ENCODE measurements around the gene TFCP2L1.
"Not testable (repeated sequence)": the region's sequence is repeated elsewhere in the genome, so short reads cannot be mapped to it uniquely, and the experiment has no call there.

The TFCP2L1 gene

DNA sequence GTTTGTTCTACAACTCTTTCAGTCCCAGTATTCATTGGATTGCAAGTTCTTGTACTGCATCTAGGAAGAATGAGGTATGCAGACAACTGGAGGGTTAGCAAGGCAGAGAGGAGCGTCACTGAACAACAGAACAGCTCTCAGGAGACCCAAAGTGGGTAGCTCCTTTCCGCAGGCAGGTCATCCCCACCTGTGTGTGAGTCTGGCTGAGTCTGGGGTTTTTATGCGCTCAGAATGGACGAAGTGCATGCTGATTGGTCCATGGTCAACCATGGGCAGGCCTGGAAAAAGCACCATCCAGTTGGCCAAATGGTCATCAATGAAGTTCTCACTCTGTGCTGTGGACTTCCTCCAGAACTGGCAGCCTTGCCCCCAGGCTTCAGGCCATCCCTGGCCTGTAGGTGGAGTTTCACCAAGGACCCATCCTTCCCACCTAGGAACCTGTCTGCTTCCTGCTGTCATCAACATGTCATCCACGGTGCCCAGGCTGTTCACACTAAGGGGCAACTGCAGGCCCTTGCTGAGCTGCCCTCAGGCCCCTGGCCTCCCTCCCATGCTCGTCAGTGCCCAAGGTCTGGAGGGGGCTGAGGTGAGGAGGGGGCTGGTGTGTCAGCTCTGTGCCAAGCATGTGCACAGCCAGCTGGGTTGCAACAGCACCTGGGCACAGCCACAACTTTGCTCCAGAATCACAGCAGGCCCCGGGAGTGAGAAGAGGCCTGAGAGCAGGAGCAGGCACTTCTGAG lies 11.1 kb upstream of the TFCP2L1 start:
- no peak for DNase-seq

DNA sequence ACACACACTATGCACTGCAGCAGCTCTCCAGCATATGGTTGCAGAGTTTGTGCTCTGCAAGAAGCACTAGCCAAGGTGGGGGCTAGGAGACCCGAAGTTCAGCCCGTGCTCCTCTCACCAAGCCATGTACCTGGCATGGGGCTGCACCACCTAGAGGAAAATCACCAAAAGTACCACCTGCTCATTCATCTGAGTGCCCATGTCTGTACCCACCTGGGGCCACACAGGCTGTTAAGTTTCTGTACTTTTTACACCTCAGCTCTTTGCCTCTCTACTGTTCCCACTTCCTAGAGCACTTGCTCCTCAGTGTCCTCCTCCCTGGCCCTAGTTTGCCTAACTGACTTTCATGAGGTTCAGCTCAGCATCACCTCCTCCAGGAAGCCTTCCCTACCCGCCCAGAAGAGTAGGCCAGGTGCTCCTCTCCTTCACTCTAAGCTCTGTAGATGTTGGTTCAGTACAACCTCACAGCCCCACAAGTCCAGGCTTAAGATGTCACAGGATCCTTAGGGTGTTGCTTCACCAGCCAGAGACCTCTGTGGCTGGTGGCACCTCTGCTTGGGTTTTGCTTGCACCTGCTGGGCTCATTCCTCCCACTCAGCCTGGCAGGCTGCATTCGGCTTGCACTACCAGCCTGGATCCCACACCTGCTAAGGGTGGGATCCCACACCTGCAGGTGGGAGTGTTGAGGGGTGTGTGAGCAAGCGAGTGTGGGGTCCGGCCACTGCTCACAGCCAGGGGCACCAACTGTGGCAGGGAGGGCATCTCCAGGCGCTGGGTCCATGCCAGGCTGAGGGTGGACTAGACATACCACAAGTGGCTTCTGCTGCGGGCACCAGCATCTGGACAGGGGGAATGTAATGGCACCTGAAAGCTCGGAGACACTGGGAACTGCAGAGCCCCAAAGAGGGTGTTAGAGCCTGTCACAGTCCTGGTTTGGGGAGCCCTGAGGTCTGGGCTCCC lies 10.2 kb upstream of the TFCP2L1 start:
- no peak for DNase-seq

DNA sequence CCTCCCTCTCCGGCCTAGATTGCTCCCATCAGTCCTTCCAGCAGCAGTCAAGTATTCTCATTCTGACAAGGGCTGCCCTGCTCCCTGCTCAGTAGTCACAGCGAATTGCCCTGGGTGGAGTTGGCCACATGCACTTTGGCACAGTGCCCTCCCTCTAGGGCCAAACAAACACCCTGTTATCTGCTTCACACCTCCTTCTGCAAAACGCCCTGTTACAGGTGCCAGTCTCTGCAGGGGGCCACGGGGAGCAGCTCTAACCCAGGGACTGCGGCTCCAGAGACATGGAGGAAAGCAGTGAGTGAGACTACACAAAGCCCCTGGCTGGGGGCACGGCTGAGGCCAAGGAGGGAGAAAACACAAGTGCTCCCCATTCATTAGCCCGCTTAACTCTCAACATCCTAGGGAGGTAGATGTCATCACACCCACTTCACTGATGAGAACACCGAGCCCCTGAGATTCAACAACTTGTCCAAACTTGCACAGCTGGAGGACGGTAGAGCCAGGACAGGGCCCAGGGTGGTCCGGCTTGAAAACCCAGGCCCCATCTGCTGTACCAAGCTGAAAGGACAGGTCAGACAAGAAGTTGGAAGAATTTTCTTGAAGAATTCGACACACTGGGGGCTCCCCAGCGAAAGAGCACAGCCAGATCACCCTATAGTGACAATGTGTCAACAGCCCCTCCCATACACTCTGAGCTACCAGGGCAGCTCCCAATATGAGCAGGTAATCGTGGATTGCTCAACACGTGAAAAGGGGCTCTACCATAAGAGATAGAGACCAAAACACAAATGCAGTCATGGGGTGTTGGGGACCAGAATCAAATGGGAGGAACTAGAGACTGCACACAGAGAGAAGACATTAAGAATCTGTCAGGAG lies 8.7 kb upstream of the TFCP2L1 start:
- DNase-seq: no peak

DNA sequence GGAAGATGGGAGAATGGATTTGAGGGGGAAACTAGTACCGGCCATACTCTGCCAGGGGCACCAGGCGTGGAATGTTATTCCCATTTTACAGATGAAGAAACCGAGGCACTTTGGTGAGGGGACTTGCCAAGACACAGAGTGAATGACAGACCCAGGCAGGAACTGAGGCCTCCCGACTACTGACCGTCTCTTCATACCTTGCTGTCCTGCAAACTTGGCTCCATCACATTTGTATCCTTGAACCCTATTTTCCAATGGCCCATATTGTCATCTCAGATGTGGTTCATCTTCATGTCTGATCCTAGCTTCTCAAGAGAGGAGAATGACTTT lies 6.2 kb upstream of the TFCP2L1 start:
- no peak for DNase-seq

DNA sequence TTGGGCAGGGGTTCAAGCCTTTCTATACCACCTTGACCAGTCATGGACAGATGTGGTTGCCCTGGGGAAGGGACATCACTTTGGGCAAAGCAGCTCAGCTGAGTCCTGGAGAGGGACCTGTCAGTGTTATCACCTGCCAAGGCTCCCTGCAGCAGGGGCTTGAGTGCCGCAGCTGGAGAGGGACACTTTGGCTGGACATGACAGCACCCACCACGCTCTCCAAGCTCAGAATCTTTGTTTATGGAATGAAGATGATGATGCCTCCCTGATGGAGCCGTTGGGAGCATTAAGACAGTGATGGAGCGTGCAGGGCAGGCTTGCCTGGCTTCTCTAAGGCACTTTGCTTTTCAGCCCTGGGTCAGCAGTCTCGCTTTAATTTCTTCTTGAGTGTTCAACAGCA lies 4.3 kb upstream of the TFCP2L1 start:
- no peak for DNase-seq

DNA sequence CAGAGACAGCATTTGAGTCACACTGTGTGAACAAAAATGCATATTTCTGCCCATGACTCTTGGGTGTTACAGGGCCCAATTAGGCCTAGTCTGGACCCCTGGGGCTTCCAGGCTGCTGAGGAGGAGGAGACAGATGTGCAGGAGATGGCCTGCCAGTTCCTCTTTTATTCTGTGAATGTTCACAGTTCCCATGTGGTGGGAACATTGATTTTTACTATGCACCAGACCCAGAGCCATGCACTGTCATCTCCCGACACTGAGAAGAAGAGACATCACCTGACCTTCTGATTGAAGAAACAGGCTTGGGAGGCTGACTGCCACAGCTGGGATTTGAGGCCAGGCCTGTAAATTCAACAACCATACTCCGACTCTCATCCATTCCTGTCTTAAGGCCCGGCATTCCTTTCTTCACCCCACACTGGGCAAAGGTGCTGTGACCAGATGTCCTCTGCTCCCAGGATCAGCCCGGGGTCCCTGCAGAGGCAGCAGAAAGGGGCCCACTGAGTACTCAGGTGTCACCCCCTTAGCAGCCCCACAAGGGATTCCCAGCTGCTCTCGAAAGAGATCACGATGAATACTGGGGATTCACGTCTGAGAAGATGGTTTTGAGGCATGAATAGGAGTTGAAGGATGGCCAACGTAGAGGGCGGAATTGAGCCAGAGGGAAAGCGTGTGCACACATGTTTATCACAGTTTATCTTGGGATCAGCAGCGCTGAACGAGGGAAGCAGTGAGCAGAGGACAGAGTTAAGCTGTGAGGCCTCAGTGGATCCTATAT lies 3.6 kb upstream of the TFCP2L1 start:
- DNase-seq: no peak

DNA sequence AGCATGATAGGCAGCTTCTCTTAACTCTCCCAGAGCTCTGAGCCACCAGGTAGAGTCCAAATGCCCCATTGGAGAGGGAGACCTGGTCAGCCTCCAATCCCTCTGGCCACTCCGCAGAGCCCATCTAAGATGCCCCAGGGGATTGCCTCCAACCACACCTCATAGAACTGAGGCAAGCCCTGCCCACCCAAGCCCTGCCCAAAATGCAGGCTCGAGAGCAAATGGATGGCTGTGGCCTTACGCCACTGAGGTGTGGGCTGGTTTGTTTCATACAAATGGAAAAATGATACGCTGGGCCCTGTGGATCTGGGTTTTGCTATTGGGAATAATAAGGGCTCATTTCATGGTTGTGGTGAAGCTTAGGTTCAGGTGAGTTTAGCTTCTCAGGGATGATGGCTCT lies 3.0 kb upstream of the TFCP2L1 start:
- DNase-seq: no peak

DNA sequence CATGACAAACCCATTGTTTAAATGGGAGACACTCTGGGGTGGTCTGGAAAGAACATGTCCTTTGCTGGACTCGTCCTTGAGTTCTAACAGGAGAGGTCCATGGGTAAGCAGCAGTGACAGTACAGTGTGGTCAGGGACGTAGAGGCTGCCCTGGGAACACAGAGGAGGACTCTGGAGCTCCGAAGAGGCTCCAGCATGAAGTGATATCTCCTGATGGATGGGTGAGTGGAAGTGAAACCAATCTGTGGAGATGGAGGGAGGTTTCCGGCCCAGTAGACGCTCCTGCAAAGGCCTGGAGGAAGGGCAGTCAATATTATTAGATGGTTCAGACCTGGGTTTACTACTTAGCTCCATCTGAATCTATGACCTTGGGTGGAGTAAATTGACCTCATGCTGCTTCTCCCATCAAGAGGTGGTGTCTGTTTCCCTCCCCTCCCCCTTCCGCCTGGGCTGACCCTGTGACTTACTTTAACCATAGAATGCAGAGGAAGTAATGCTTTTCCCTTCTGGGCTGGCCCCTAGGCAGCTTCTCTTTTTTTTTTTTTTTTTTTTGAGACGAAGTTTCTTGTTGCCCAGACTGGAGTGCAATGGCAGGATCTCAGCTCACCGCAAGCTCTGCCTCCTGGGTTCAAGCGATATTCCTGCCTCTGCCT lies 2.3 kb upstream of the TFCP2L1 start:
- DNase-seq: no peak

DNA sequence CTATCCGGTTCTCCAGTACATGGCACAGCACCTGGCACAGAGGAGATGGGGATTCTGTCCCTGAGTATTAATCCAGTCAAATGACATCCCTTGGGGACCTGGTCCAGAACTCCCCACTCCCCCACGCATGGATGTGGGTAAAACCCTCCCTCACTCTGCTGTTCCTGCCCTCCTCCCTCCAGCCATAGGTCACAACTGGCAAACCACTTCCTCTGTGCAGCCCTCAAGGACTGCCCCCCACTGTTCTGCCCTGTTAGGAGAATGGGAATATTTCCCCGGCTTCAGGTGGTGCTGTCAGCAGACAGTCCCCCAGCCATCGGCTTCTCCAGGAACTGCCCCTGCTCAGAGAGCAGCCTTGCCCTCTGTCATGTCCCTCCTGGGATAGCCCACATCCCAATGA lies 1.5 kb upstream of the TFCP2L1 start:
- DNase-seq: no peak

DNA sequence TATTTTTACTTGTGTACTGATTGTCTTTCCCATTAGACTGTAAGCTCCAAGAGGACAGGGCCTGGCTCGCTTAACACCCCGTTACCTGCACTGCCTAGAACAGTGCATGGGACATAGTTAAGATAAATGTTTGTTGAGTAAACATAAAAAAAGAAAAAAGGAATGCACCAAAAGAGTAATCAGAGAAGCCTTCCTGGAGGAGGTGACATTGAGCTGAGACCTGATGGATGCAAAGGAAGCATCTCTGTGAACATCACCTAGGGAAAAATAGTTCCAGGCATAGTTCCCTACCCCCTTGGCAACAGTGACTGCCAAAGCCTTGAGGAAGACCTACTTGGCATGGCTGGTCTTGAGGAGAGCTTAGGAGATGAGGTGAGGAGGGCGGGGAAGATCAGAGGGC lies 924 bp upstream of the TFCP2L1 start:
- DNase-seq: no peak

DNA sequence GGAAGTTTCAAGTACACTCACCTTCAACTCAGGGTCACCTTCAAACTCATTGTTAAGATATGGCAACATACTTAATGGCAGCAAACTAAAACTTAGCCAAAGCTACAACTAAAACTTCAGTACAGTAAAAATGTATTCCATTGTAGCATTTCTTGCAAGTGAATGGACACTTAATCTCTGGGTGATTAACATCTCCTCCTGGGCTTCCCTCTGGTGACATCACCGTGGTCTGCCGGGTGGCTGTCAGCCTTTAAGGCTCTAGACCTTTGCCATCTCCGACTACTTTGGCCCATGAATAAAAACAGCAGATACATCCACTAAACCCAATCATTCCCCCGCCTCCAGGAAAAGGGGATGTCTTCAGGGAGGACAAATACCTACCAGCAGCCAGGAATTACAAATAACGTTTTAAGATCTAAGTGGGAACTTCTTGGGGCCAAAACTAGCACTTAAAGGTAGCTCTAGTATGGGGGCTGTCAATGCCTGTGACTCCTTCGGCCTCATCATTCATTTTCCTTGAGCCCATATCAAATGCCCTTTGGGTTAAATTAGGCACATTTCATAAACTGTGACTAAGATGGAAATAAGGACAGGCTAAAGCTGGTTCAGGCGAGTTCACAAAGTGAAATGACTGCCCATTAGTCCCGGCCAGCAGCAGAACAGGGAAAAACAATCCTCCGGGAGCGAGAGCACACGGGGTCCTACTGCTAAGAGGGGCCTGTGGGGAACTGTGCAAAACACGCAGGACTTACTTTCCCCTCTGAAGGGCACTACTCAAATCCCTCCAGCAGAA lies 1.1 kb downstream of the TFCP2L1 start:
- no peak for DNase-seq

DNA sequence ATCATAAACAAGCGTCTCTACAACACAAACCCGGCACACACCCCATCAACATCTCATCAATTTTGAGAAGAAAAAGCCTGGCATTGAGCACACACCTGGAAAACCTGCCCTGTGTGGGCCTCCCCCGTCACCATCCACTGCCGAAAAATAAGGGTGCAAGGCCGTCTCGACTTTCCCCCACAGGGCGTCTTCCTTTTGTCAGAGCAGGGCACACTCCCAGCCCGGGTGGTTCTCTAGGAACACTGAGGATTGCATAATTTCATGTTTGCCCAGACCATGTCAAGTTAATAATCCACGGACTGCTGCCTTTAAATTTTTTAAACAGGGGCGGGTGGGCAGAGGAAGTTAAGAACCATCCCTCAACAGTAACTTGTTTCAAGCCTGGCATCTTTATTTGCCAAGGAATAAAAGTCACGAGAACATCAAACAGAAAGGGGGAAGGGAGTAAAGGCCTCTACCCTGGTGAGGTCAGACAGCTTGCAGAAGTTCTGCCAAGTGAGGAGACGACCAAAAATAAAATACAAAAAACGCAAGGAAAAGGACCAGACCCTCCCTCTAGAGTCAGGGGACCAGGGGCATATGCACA lies 2.1 kb downstream of the TFCP2L1 start:
- no peak for DNase-seq

DNA sequence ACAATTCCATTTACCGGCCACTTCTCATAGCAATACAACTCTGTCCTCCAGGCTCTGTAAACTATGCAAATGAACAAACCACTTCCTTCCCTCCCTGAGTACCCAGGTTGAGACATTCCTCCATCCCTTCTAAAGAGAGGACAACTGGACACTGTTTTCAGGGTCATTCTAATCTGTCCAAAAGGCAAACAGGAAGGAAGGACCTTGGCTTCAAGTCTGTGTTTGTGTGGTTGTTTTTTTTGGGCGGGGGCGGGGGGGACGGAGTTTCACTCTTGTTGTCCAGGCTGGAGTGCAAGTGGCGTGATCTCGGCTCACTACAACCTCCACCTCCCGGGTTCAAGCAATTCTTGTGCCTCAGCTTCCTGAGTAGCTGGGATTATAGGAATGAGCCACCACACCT lies 3.3 kb downstream of the TFCP2L1 start:
- no peak for DNase-seq

DNA sequence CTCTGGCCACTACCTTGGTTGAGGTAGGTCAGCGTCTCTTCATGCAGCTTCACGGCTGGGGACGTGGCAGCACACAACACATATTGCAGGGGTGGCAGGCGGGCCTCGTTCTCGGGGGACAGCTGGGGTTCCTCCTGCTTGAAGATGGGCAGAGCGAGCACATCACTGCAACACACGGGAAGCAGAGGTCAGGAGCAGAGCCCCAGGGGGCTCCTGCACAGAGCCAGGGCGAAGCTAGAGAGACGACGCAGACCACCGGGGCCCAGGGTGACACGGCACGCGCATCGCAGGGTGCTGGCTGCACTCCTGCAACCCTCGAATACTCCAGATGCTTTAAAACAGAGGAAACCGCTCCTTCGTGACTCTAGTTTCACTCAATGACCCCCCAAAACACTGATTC lies 3.9 kb downstream of the TFCP2L1 start:
- DNase-seq: no peak

DNA sequence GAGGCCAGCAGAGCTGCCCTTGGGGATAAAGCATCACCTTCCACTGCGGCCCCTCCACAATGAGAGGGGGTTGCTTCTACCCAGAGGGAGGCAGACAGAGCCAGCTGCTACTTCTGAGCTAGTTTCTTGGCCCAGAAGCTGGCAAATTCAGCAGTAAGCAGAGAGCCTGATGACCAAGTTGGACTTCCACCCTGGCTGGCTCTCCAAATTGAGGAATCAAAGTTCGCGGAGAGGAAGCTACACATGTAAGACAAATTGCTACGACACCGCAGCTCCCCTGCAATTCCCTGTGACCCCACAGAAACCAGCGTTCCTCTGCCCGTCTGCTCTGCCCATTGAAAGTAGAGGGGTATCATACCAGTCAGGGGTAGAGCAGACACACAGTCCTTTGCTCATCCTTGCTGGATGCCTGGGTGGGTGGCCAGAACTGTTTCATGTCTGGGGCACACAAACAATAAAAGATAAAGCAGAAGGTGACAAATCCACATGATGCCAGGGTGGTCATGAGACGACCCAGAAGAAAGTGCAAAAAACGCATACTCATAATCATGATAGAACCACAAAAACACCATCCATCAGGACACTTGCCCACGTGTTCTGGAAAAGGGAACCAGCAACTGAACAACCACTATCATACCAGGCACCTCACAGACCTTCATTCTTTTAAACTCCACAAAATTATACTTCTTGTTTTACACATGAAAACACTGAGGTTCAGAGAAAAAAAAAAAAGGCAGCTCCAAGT lies 5.4 kb downstream of the TFCP2L1 start:
- DNase-seq: no peak

DNA sequence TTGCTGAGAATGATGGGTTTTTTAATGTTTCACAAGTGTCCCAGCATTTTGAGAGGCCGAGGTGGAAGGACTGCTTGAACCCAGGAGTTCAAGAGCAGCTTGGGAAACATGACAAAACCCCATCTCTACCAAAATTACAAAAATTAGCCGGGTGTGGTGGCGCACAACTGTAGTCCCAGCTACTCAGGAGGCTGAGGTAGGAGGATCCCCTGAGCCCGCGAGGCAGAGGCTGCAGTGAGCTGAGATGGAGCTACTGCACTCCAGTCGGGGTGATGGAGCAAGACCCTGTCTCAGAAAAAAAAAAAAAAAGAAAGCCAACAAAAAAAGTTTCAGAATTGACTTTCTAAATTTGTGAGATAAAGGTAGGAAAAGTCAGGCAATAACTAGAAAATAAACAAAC lies 8.7 kb downstream of the TFCP2L1 start:
- no peak for DNase-seq

DNA sequence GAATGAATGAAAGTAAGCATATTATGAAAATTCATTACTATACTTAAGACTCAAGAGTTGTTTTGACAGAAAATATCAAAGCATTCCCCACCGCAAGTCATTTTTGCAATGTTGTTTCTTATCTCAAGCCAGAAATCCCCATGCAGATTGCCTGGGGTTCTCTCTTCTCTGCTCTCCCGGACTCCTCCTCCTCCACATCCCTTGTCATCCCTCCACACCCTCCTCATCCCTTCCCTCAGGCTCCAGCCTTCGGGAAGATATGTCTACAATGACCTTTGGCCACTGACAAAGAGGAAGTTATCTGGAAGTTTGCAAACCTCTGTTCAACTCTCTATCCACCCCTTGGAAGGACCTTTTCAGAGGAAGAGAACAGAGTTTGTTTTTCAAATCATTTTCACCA lies 11.9 kb downstream of the TFCP2L1 start:
- no peak for DNase-seq

DNA sequence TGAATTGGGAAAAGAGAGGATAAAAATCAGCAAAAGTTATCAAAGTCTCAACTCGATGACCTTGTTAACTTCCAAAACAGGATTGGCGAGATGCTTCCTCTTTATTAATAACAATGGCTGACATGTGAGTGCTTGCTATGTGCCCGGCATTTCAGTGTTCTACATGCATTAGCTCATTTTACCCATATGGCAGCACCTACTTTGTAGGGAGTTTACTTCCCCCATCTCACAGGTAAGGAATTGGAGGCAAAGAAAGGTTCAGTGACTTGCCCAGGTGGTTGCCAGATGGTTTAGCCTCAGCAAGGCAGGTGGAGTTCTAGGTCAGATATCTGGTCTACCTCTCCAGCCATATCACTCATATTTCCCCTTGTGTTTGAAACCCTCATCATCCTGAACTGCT lies 12.4 kb downstream of the TFCP2L1 start:
- DNase-seq: no peak

DNA sequence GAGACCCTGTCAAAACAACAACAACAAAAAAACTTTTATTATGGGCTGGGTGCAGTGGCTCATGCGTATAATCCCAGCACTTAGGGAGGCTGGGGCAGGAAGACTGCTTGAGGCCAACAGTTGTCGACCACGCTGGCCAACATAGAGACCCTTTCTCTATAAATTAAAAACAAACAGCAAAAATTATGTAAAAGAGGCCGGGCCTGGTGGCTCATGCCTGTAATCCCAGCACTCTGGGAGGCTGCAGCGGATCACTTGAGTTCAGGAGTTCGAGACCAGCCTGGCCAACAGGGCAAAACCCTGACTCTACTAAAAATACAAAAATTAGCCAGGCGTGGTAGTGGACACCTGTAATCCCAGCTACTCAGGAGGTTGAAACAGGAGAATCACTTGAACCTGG lies 15.6 kb downstream of the TFCP2L1 start:
- not testable (repeated sequence) for DNase-seq
